K562 (cell line): ENCODE measurements around the gene TBC1D7. TPM values are rescaled to one million over a fixed set of nuclear protein-coding genes. Genes with fewer than 3 reads are reported as not detected.

Source experiments
- ATAC-seq: fragments of 200-7000 bp; cut with Tn5 transposase; 3 replicates; pipeline ENCODE4 v1.9.1; 2020; ENCODE audit warnings: moderate library complexity
- BruUV-seq: library from RNA; stranded (reverse); fragments of 400-500 nt; replicated peaks from 2 replicates; lab custom pipeline; 2021; lab: Mats Ljungman, UMichigan
- CTCF ChIA-PET: fragments of 300-600 bp; formaldehyde crosslinking; extraction: SDS; loops from one replicate; lab custom pipeline; 2021; ENCODE audit warnings: low intra/inter-chr PET ratio; lab: Yijun Ruan, JAX
- POLR2A ChIA-PET: fragments of 300-600, 350-650 bp; sonication (Branson Sonifier 250); formaldehyde crosslinking; extraction: SDS; loops from one replicate; lab custom pipeline; 2021; ENCODE audit warnings: antibody characterized with exemption, inconsistent platforms; lab: Yijun Ruan, JAX
- DNase-seq, 4 experiments: peaks; one replicate each; pipeline versions ENCODE4 v3.0.0 to v3.0.0-alpha.2; 2011 to 2018; ENCODE audit warnings: low spot score in 3 of 4, mixed read lengths in 3 of 4; ENCODE audit errors: extremely low read depth in 1 of 4
- FAIRE-seq: peaks from 2 replicates; lab custom pipeline; 2011; peaks lifted over from hg19 to GRCh38; lab: Jason Lieb, UNC
- H2AFZ ChIP-seq: 2 replicates; pipeline ENCODE4 v1.6.0; 2011; ENCODE audit warnings: low read depth, low read length, control low read depth, inconsistent platforms
- H3K27ac ChIP-seq: fragments of 200-600 bp; 3 replicates; pipeline ENCODE4 v1.8.0; 2011; ENCODE audit warnings: low read depth, mild to moderate bottlenecking, control low read depth, inconsistent platforms, low read length, moderate library complexity, mixed read lengths; ENCODE audit errors: extremely low read depth
- H3K27me3 ChIP-seq, 2 experiments: fragments of 300-600 bp in 1 of 2; 2 replicates in 1 of 2; 3 replicates in 1 of 2; pipeline versions ENCODE4 v1.6.0 to v1.8.0; 2011; ENCODE audit warnings: inconsistent platforms in 2 of 2, low read length in 2 of 2, mild to moderate bottlenecking in 1 of 2, mixed read lengths in 1 of 2, moderate library complexity in 1 of 2; ENCODE audit not compliant: control insufficient read depth in 2 of 2, insufficient read depth in 2 of 2
- H3K36me3 ChIP-seq: fragments of 300-600 bp; 3 replicates; pipeline ENCODE4 v1.8.0; 2011; ENCODE audit warnings: mild to moderate bottlenecking, low read length, inconsistent platforms; ENCODE audit not compliant: control insufficient read depth, insufficient read depth
- H3K4me1 ChIP-seq, 2 experiments: fragments of 200-600 bp in 1 of 2; replicated peaks in 1 of 2; 2 replicates in 1 of 2; 3 replicates in 1 of 2; pipeline versions ENCODE4 v1.5.1 to v1.8.0; 2011; ENCODE audit warnings: inconsistent platforms in 2 of 2, low read length in 2 of 2, mild to moderate bottlenecking in 1 of 2, mixed read lengths in 1 of 2, moderate library complexity in 1 of 2; ENCODE audit not compliant: control insufficient read depth in 2 of 2, insufficient read depth in 2 of 2
- H3K4me2 ChIP-seq: 2 replicates; pipeline ENCODE4 v1.6.1; 2011; ENCODE audit warnings: low read length, control low read depth, inconsistent platforms, mixed read lengths; ENCODE audit not compliant: insufficient read depth
- H3K4me3 ChIP-seq: fragments of 200-600 bp; sonication (generic), shearing (Covaris generic); 2 replicates; pipeline ENCODE4 v1.5.1; 2016; ENCODE audit warnings: control low read depth, inconsistent platforms
- H3K79me2 ChIP-seq: fragments of 200-600 bp; 3 replicates; pipeline ENCODE4 v1.8.0; 2011; ENCODE audit warnings: low read length, inconsistent platforms; ENCODE audit not compliant: control insufficient read depth, insufficient read depth
- H3K9ac ChIP-seq, 2 experiments: 2 replicates each; pipeline versions ENCODE4 v1.6.0 to v1.6.1; 2011; ENCODE audit warnings: low read depth in 2 of 2, low read length in 2 of 2, control low read depth in 1 of 2, inconsistent platforms in 1 of 2, mild to moderate bottlenecking in 1 of 2, mixed read lengths in 1 of 2; ENCODE audit not compliant: insufficient read depth in 1 of 2
- H3K9me1 ChIP-seq: one replicate; pipeline ENCODE4 v1.6.0; 2011; ENCODE audit warnings: inconsistent platforms, mild to moderate bottlenecking, low read length, moderate library complexity; ENCODE audit not compliant: control insufficient read depth, insufficient read depth
- H3K9me3 ChIP-seq: replicated peaks from 2 replicates; pipeline ENCODE4 v1.5.1; 2011; ENCODE audit warnings: low read depth, low read length, inconsistent platforms; ENCODE audit not compliant: control insufficient read depth, insufficient read depth
- H4K20me1 ChIP-seq: replicated peaks from 2 replicates; pipeline ENCODE4 v1.6.1; 2011; ENCODE audit warnings: low read length, inconsistent platforms, mixed read lengths; ENCODE audit not compliant: control insufficient read depth, insufficient read depth
- CEBPB ChIP-seq: fragments of 450-650 bp; IDR thresholded peaks from 2 replicates; pipeline ENCODE4 v1.6.1; 2016; ENCODE audit warnings: missing genetic modification characterization, missing compliant biosample characterization
- CREB1 ChIP-seq, 2 experiments: sonication (generic) in 1 of 2; formaldehyde crosslinking in 1 of 2; IDR thresholded peaks; 2 replicates each; pipeline versions ENCODE4 v1.6.1 to v1.8.0; 2012 to 2022; ENCODE audit warnings: inconsistent platforms in 1 of 2, mild to moderate bottlenecking in 1 of 2, missing genetic modification reagents in 1 of 2, moderate library complexity in 1 of 2
- ILF3 ChIP-seq: fragments of 450-650 bp; IDR thresholded peaks from 2 replicates; pipeline ENCODE4 v1.6.1; 2018; ENCODE audit warnings: antibody characterized with exemption, mild to moderate bottlenecking, moderate library complexity, borderline replicate concordance
- MCM3 ChIP-seq: fragments of 450-650 bp; IDR thresholded peaks from 2 replicates; pipeline ENCODE4 v1.6.1; 2016
- NR2F6 ChIP-seq: fragments of 450-650 bp; formaldehyde crosslinking; IDR thresholded peaks from 2 replicates; pipeline ENCODE4 v1.4.0; 2020; ENCODE audit warnings: mild to moderate bottlenecking
- NR4A1 ChIP-seq, 2 experiments: fragments of 250-450 bp in 1 of 2; fragments of 450-650 bp in 1 of 2; sonication (Bioruptor Pico) in 1 of 2; IDR thresholded peaks; 2 replicates each; pipeline versions ENCODE4 v1.4.0 to v1.6.1; 2016 to 2020; ENCODE audit warnings: mild to moderate bottlenecking in 2 of 2, missing compliant biosample characterization in 1 of 2, missing genetic modification characterization in 1 of 2, moderate library complexity in 1 of 2
- PHF8 ChIP-seq: fragments of 200-600 bp; sonication (generic); IDR thresholded peaks from 2 replicates; pipeline ENCODE4 v1.6.1; 2012; ENCODE audit warnings: mixed run types, mild to moderate bottlenecking, inconsistent platforms, low read length, moderate library complexity, borderline replicate concordance
- SPI1 ChIP-seq: IDR thresholded peaks from 2 replicates; pipeline ENCODE4 v1.6.1; 2011; ENCODE audit warnings: low read depth, low read length, control low read depth, borderline replicate concordance
- TAF1 ChIP-seq: IDR thresholded peaks from 2 replicates; pipeline ENCODE4 v1.6.1; 2011; ENCODE audit warnings: mild to moderate bottlenecking, low read length, moderate library complexity; ENCODE audit not compliant: insufficient read depth, control insufficient read depth, severe bottlenecking; ENCODE audit errors: extremely low read depth
- TAF7 ChIP-seq: fragments of 450-650 bp; IDR thresholded peaks from 2 replicates; pipeline ENCODE4 v1.6.1; 2016; ENCODE audit warnings: missing genetic modification characterization, missing compliant biosample characterization
- XRCC3 ChIP-seq: fragments of 450-650 bp; IDR thresholded peaks from 2 replicates; pipeline ENCODE4 v1.6.1; 2017; ENCODE audit warnings: mild to moderate bottlenecking, moderate library complexity
- ZNF165 ChIP-seq: fragments of 250-450 bp; sonication (Bioruptor Pico); IDR thresholded peaks from 2 replicates; pipeline ENCODE4 v1.4.0; 2020; ENCODE audit warnings: borderline replicate concordance
- ZNF175 ChIP-seq: fragments of 200-800 bp; sonication (Bioruptor generic); IDR thresholded peaks from 2 replicates; pipeline ENCODE4 v1.6.1; 2016; ENCODE audit warnings: low read depth, mild to moderate bottlenecking, missing genetic modification characterization, missing compliant biosample characterization
- ZNF583 ChIP-seq: fragments of 250-450 bp; sonication (Bioruptor Pico); IDR thresholded peaks from 2 replicates; pipeline ENCODE4 v1.4.0; 2020
- WGBS: fragments of 100-300 bp; shearing (Covaris generic); methylation state at CpG from one replicate; pipeline ENCODE4 v1.1.6; 2016; ENCODE audit warnings: low coverage, mixed read lengths; ENCODE audit not compliant: insufficient coverage; ENCODE audit errors: missing lambda C conversion rate; 5-methylcytosine and 5-hydroxymethylcytosine counted together
- in situ Hi-C: fragments of 300-500 bp; cut with MboI; formaldehyde crosslinking; loops from 4 replicates; pipeline ENCODE4 v1.15.0; 2018; ENCODE audit warnings: inconsistent platforms, mixed read lengths
- intact Hi-C: fragments of 100-400 bp; cut with micrococcal nuclease; formaldehyde crosslinking; loops from 2 replicates; pipeline ENCODE4 v1.14.2; 2022
- polyA plus RNA-seq, 8 experiments: library from polyadenylated mRNA; depleted of rRNA in 4 of 8; stranded (reverse) in 5 of 8; unstranded in 3 of 8; fragments of >200 nt; fragmentation: Nextera tagmentation in 2 of 8; fragmentation: Illumina TruSeq in 1 of 8; extraction: Ambion mirVana in 2 of 8; extraction: Trizol in 1 of 8; gene quantifications; 2 replicates each; pipeline versions ENCODE4 v1.2.1 to v1.2.3, GENCODE V29; 2011 to 2014; ENCODE audit warnings: inconsistent platforms in 1 of 8, missing spikeins in 1 of 8
- total RNA-seq, 7 experiments: library from RNA; depleted of rRNA in 6 of 7; stranded (reverse); fragments of >200 nt in 6 of 7; fragmentation: Illumina TruSeq in 2 of 7; extraction: Trizol in 2 of 7; gene quantifications; 2 replicates each; pipeline versions ENCODE4 v1.2.1 to v1.2.3, GENCODE V29; 2011 to 2021; ENCODE audit warnings: low replicate concordance in 1 of 7
- TF ChIP-seq, protein P1 (sequence below), 2 experiments: fragments of 450-650 bp in 1 of 2; sonication (generic) in 1 of 2; formaldehyde crosslinking in 1 of 2; IDR thresholded peaks in 1 of 2; conservative IDR thresholded peaks in 1 of 2; 2 replicates each; pipeline versions ENCODE4 v1.6.1 to v1.8.1; 2016 to 2023; ENCODE audit warnings: mild to moderate bottlenecking in 2 of 2, moderate library complexity in 2 of 2, inconsistent platforms in 1 of 2, missing genetic modification reagents in 1 of 2
- TF ChIP-seq, protein P2 (sequence below): sonication (generic); formaldehyde crosslinking; IDR thresholded peaks from 2 replicates; pipeline ENCODE4 v1.8.0; 2022; ENCODE audit warnings: mild to moderate bottlenecking, low read depth, missing genetic modification reagents
- TF ChIP-seq, protein P3 (sequence below): fragments of 450-650 bp; conservative IDR thresholded peaks from 2 replicates; pipeline ENCODE4 v1.6.1; 2016; ENCODE audit warnings: missing genetic modification characterization, low read depth, mild to moderate bottlenecking, missing compliant biosample characterization, moderate library complexity

The TBC1D7 gene
- total and polyA plus RNA-seq, 9 of the 15 experiments (the other 6 are each of a cell fraction or from before 2014, with no cell fraction given): 49.4 to 107 (median 61.1) TPM

DNA sequence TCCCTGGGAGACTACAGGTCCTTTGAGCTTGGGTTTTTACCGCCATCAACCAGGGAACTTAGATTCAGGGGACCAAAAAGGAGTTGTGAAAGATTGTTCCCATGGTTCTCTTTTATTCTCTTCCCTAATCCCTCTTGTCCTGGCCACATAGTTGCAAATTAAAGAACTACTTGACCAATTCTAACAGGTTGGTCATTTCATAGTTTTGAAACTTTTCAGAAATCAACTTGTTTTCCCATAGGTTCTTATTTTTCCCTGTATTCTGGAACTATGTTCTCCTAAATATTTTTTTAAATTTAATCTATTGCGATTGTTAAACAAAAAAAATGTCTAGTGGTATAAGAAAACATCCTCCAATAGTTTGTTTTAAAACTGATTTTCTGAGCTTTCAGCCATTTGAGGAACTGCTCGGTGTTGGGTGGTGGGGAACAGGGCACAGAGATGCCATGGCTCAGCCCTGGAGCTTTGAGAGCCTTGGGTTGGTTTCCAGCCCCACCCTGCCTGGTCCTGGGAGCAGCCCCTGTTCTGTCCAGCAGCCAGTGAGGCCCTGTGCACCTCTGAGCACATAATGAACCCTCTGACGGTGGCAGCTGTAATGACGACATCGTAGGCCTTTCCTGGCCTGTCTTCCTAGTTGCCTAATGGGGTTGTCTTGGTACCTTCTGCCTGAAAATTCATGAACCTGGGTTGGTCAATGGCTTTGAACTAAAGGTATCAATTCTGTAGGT, 53.5 kb downstream of the TBC1D7 start:
- peak overlapping the region; percentile 86 to 87 for H3K9ac ChIP-seq
- peak overlapping the region; percentile 92 for H3K27ac ChIP-seq
- peak overlapping the region; percentile 47 for H3K4me3 ChIP-seq
- H3K4me2 ChIP-seq: peak overlapping the region; percentile 89
- BruUV-seq: no TSS peak
- WGBS: 12% methylated on average over 6 of the region's 6 CpGs
- in situ Hi-C loops: no loop called here
- POLR2A ChIA-PET: interaction anchor here (0.6 to 2.5 kb wide), 8 partner anchors 11 to 350 kb away, joined by 3 to 29 read pairs (median 4); no protein-coding TSS in a partner anchor
- intact Hi-C loops: loop anchor here (1.0 to 2.0 kb wide), 2 partner anchors 53 to 80 kb away; partner anchors contain the start of gene TBC1D7
- peaks cover 41% of the 10 kb centered on the region for H3K36me3 ChIP-seq
- H2AFZ ChIP-seq: peak overlapping the region; percentile 81
- no peaks in the 10 kb centered on the region for H3K27me3 ChIP-seq
- ATAC-seq: peak; percentile 45
- no peaks in the 10 kb centered on the region for H4K20me1 ChIP-seq
- no peaks in the 10 kb centered on the region for H3K9me3 ChIP-seq
- CTCF ChIA-PET: no interaction called here
- DNase-seq: peak; percentile 31 to 51 (median 42)
- peaks cover 55% of the 10 kb centered on the region for H3K79me2 ChIP-seq
- peaks cover 3% of the 10 kb centered on the region for H3K9me1 ChIP-seq
- FAIRE-seq: peak; percentile 19
- H3K4me1 ChIP-seq: peaks cover 25 to 32% of the 10 kb centered on the region in 2 experiments
- no peak for TF ChIP-seq MCM3
- TF ChIP-seq CEBPB (tag): 0 out of 2 replicates have a peak, but pooled peaks have one; percentile 28
- TF ChIP-seq TAF1: peak; percentile 5
- 0 out of 2 replicates have a peak, but pooled peaks have one; percentile 12 for TF ChIP-seq PHF8
- TF ChIP-seq ZNF175: no peak; the same call in 1 of the 2 replicates
- TF ChIP-seq ZNF165 (CRISPR knock-in tag): 0 out of 2 replicates have a peak, but pooled peaks have one; percentile 12
- TF ChIP-seq, protein P1, sequence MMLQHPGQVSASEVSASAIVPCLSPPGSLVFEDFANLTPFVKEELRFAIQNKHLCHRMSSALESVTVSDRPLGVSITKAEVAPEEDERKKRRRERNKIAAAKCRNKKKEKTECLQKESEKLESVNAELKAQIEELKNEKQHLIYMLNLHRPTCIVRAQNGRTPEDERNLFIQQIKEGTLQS (IDR thresholded peaks at IDR 0.05): peak; percentile 51; the same call in 1 of the 2 replicates
- TF ChIP-seq, protein P1 (CRISPR knock-in tag; conservative IDR thresholded peaks at IDR 0.05): no peak
- 0 out of 2 replicates have a peak, but pooled peaks have one; percentile 4 for TF ChIP-seq TAF7 (tag)
- peak; percentile 29 for TF ChIP-seq CREB1 (IDR thresholded peaks at IDR 0.05)
- 0 out of 2 replicates have a peak, but pooled peaks have one; percentile 12 for TF ChIP-seq CREB1 (CRISPR knock-in tag; IDR thresholded peaks at IDR 0.05)
- TF ChIP-seq, protein P2, sequence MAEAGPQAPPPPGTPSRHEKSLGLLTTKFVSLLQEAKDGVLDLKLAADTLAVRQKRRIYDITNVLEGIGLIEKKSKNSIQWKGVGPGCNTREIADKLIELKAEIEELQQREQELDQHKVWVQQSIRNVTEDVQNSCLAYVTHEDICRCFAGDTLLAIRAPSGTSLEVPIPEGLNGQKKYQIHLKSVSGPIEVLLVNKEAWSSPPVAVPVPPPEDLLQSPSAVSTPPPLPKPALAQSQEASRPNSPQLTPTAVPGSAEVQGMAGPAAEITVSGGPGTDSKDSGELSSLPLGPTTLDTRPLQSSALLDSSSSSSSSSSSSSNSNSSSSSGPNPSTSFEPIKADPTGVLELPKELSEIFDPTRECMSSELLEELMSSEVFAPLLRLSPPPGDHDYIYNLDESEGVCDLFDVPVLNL (CRISPR knock-in tag): 0 out of 2 replicates have a peak, but pooled peaks have one; percentile 13
- TF ChIP-seq, protein P3, sequence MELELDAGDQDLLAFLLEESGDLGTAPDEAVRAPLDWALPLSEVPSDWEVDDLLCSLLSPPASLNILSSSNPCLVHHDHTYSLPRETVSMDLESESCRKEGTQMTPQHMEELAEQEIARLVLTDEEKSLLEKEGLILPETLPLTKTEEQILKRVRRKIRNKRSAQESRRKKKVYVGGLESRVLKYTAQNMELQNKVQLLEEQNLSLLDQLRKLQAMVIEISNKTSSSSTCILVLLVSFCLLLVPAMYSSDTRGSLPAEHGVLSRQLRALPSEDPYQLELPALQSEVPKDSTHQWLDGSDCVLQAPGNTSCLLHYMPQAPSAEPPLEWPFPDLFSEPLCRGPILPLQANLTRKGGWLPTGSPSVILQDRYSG (tag): peak; percentile 54; the same call in 1 of the 2 replicates
- 0 out of 2 replicates have a peak, but pooled peaks have one; percentile 24 for TF ChIP-seq NR2F6 (CRISPR knock-in tag)
- TF ChIP-seq SPI1: peak; percentile 65
- no peak for TF ChIP-seq NR4A1 (CRISPR knock-in tag; IDR thresholded peaks at IDR 0.05)
- peak; percentile 73; the same call in 1 of the 2 replicates for TF ChIP-seq NR4A1 (tag; IDR thresholded peaks at IDR 0.05)
- TF ChIP-seq ZNF583: 0 out of 2 replicates have a peak, but pooled peaks have one; percentile 46
- TF ChIP-seq XRCC3: no peak
- no peak for TF ChIP-seq ILF3
